HTERT RPE-1 (cell line): Measurements from ENCODE around the gene FRY.

Experiments
- in situ Hi-C: fragments of 300-500 bp; cut with MboI; formaldehyde crosslinking; loops from 4 replicates; pipeline ENCODE4 v1.14.3; 2020; ENCODE audit warnings: low sequenced_read_pairs

The FRY gene

GRCh38 chr13:32016119-32016518, 15.5 kb upstream of the FRY start:
- in situ Hi-C loops = no loop called here

DNA sequence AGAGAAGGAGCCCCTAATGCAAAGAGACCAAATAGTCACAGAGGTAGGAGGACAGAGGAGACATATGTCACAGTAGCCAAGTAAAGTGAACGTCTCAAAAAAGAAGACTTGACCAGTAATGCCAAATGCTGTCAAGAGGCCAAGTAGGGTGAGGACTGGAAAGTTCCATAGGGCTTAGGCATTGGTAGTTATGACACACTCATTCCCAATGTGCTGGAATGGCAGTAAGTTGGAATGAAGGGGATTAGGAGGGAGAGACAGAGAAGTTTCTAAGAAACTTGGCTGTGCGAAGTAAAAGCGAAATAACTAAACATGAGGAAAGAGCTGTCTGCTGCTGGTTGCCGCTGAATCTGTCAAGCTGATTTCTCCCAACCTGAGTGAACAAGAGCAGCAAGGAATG, 14.9 kb upstream of the FRY start:
- in situ Hi-C loops = no loop called here

DNA sequence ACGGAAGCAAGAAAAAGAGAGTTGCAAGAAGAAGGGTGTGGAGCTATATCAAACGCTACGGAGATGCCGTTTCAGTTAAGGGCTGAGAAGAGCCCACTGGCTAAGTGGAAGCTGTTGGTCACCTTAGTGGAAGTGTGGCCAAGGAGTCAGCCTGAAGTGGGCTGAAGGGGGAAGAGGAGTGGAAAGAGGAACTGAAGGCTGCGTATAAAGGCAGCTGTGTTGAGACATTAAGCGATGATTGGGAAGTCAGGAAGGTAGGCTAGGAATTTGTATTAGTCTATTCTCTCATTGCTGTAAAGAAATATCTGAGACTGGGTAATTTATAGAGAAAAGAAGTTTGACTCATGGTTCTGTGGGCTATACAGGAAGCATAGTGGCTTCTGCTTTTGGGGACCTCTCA, 14.1 kb upstream of the FRY start:
- in situ Hi-C loops = no loop called here

DNA sequence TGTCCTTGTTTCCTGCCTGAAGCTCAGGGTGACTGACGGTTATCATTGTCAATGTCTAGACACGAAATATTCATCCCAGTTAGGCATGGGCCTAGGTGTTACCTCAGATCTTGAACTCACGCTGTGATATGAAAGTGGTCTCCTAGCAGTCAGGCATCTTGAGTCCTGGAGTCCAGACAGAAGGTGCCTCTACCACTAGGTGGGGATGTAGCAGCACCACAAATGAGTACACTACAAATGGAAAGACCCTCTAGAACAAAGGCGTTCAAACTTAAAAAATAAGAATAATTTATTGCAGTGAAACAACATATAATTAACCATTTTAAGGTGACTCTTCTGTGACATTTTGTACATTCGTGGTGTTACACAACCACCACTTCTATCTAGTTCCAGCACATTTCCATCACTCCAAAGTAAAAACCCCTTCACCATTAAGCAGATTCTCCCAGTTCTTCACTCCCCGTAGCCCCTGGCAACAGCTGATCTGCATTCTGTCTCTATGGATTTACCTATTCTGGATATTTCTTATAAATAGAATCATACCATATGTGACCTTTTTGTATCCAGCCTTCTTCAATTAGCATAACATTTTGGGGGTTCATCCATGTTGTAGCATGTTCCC, 11.9 kb upstream of the FRY start:
- in situ Hi-C loops = no loop called here

DNA sequence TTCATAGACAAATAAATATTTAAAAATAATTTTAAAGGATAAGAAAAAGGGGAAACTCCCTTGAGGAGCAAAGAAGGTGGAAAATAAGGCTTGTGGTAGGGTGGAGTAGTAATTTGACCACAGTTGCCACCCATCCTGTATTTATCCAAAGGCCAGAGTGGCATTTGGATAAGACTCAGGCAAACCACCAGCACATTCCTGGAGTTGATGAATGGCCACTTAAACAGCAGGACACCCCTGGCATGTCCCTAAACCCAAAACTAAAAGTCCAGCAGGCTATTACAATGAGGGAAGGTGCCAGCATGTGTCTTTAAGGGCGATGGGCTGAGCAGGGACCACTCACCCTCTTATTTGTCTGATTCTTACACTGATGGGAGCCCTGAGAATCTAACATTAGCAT, 9.8 kb upstream of the FRY start:
- in situ Hi-C loops = no loop called here

- in situ Hi-C loops = no loop called here
Measured at GRCh38 chr13:32022311-32022710, 9.3 kb upstream of the FRY start.

DNA sequence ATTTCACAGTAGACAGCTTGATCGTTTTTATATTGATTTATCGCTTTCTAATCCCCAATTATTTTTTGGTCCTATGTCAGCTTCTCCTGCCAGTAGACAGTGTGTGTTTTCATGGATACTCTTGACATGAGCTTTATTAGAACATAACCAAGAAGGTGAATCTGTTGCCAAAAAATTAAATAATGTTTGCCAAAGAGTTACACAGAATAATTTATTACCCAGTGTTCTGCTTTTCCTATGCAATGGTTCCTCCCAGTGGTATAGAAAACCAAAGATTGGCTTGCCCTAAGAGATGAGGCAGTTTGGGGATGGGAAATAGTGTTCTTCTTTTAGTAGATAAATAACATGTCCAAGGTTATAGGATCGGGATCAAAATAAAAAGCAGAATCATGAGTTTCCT, 8.5 kb upstream of the FRY start:
- in situ Hi-C loops = no loop called here

DNA sequence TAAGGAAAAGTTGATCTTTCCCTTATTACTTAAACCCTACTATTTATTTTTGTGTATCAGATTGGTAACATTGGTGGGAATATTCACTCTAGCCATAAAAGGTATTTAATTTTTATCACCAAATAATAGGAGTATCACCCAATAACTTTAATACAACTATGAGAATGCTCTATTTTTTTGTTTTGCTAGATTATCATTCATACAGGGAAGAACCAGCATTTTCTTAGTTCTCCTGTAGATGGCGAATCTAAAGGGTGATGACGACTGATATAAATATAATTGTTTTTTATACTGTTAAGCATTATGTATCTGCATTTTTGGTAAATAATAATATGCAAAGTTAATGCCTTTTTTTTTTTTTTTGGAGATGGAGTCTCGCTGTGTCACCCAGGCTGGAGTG, 7.9 kb upstream of the FRY start:
- in situ Hi-C loops = no loop called here

- in situ Hi-C loops = no loop called here
Measured at GRCh38 chr13:32024750-32025149, 6.8 kb upstream of the FRY start.

DNA sequence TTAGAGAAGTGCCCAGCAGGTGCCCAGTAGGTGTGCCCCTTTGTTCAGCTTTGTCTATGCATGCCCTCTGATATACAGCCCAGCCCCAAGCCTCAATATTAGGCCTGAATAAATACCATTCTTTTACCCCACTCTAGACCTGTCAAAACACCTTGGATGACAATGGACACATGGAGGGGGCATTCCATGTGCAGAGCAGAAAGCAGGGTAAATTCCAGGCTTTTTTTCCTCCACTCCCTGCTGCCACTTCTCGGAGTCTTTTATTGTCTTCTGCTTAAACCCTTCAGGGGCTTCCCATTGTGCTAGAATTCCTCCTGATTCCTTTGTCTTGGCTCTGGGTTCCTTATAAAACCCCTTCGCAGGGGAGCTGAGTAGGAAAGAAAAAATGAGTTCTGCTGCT, 5.8 kb upstream of the FRY start:
- in situ Hi-C loops = no loop called here

GRCh38 chr13:32026623-32027022, 5.0 kb upstream of the FRY start:
- in situ Hi-C loops = no loop called here

DNA sequence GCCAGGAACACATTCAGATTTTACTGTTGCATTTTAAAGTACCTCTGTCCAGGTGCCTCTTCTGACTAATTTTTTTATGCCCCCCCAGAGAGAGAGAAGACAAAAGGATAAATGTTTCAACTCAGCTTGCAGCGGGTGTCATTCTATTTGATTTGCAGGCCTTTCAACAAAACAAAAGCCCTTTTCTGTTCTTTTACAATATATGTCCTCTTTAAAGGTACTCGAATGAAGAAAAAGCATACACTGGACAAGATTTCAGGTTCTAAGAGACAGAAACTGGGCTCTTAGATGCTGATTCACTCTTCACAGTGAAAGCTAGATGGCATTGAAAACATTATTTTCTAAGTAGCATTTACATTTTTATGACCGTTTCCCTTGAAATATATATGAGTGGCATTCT, 2.9 kb upstream of the FRY start:
- in situ Hi-C loops = no loop called here

GRCh38 chr13:32029684-32030083, 1.9 kb upstream of the FRY start:
- in situ Hi-C loops = no loop called here

DNA sequence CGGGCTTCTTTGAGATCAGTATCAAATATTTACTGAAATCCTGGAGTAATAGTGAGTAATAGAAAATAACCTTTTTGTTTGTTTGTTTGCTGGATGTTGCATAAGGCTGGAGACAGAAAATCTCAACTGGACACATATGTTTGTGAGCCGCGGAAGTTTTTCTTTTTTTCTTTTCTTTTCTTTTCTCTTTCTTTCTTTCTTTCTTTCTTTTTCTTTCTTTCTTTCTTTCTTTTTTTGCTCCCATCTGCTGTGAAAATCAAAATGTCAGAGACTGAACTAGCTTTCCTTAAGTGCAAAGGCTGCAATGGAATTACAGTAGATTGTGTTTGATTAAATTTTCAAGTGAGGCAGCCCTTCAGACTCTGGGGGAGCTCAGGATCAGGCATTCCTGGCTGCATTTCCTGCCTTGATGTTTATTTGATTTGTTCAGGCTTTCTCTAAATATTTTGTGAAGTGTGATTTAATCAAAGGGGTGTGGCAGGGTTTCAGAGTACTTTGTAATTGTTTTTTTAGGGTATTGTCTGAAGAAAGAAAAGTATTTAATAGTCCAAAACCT, 319 bp downstream of the FRY start:
- in situ Hi-C loops = no loop called here

DNA sequence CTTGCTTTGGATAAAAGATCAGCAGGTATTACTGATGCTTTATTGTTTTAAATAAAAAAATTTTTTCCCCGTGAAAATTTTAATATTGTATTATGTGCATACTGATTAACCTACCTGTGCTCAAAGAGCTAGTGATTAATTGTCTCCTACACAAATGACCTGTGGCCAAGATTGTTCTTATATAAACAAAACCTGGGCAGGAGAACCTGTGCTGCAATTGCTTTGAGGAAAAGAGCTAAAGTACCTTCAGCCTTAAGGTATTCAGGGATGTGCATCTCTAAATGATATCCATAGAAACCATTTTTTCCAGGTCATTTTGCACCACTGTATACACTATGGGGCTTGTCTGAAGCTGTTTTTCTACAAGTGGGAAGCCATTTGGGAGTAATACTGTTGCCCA, 1.2 kb downstream of the FRY start:
- in situ Hi-C loops = no loop called here

DNA sequence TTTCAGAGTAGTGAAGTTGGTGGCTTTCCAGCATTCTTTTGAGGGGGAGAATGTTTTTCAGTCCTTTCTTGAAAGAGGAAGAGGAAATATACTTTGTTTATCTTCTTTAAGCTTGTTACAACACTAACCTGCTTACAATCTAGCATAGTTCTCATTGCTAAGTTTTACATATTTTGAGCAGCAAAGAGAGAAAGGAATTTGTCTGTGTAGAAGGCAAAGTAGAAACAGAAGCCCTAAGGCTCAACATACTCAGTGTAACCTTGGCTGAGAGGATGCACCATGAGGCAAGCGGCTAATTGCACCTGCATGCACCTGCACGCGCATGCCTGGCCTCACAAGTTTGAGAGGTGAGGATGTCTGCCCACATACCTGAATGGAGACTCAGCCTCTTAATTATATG, 2.2 kb downstream of the FRY start:
- in situ Hi-C loops = no loop called here

DNA sequence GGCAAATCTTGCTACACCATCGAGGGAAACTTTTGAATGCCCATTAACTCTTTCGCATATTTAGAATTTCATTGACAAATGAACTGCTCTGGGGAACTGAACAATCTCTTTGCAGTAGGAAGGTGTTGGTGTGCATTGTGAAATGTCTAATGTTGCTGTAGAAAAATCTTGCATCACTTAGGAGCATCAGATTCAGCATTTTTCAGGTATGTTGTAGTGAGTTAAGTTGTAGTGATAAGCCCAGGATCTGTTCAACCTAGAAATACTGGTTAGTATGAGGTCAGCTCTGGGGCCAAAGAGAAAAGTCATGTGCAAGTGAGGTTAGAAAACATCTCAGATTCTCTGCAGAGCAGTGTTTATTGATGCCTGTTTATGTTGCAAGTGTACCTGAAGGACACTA, 4.1 kb downstream of the FRY start:
- in situ Hi-C loops = no loop called here

DNA sequence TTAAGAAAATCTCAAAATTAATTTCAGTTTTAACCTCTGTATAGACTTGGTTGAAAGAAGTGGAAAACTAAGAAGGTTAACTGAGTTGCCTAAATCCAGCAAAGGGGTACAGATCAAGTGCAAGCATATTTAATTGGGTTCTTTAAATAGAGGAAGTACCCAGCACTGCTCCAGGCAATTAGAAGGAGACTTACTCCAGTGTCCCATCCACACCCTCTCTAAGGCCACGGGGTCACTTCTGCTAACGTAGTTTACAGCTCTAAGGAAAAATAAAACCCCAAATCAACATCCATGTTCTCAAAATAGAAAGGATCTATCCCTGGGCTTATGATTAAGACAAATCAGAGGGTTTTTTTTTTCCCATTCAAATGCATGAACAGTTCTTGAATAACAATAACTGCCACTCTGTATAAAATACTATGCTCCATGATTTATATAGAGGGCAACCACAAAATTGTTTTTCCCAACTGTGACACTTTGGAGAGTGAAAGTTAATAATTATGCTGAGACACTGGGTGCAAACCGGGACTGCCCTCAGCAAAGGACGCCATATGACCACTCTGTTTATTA, 4.6 kb downstream of the FRY start:
- in situ Hi-C loops = no loop called here

GRCh38 chr13:32036757-32037156, 5.2 kb downstream of the FRY start:
- in situ Hi-C loops = no loop called here

- in situ Hi-C loops = no loop called here
Measured at GRCh38 chr13:32037471-32037870, 5.9 kb downstream of the FRY start.

DNA sequence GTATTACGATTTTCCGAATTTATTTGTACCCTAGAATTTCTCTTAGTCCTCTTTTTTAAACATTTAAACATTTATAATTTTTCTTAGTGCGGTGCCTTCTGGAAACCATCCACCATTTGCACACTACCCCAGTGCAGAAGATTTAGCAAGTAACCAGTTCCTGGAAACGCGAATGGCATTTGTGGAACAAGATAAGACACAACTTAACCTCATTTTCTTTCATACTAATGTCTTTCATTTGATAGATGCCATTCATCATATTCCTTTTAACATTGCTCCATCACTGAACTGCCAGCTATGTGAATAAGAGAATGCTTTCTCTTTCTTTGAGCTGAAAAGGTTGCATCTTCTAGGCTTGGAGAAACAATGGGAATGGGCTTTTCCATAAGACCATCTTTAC, 6.8 kb downstream of the FRY start:
- in situ Hi-C loops = no loop called here

DNA sequence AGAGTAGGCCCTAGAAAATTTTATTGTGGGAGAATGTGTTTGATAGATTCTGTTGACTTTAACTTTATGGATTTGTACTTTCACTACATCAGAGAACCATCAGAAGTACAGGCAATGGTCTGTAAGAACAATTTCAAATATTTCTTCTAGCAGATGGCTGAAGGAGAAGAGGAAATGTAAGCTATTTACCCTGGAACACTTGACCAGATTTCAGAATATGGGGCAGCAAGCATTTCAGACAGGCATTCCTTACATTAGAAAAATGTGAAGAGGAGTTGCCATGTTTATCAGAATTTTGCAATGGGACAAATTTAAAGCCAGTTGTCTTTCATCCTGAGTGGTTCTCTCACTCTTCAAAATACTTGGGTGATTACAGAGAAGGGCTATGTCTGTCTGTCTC, 7.5 kb downstream of the FRY start:
- in situ Hi-C loops = no loop called here

DNA sequence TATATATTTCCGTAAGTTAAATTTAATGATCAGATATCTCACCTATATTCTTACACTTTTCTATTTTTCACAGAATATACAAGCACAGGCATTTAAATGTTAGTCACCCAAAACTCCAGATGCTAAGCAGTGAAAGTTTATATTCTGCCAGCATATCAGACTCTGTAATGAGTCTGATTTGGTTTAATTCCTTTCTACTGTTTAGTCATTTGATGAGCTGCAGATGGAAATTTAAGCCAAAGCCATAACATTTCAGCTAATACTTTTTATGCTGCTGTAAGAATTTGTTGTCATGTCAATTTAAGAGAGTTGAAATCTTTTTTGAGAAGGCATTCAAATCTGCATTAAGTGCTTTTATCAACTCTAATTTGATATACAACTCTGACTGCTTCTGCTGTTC, 8.0 kb downstream of the FRY start:
- in situ Hi-C loops = no loop called here
